NT2/D1 (cell line): ENCODE measurements around the gene STOML1.
A peak's percentile ranks its signal among the peaks of the same experiment; 100 is the strongest.
"Not testable (repeated sequence)": the region's sequence is repeated elsewhere in the genome, so short reads cannot be mapped to it uniquely, and the experiment has no call there.

Experiments
- DNase-seq: peaks from one replicate; pipeline ENCODE4 v3.0.0-alpha.2; 2011; ENCODE audit warnings: low read depth, low spot score
- H3K27me3 ChIP-seq: 2 replicates; pipeline ENCODE4 v1.6.0; 2011; ENCODE audit warnings: mild to moderate bottlenecking; ENCODE audit not compliant: insufficient read length, insufficient read depth
- H3K36me3 ChIP-seq: 2 replicates; pipeline ENCODE4 v1.6.1; 2011; ENCODE audit warnings: mild to moderate bottlenecking, low read length, mixed read lengths; ENCODE audit not compliant: insufficient read depth, insufficient read length
- H3K4me1 ChIP-seq: 2 replicates; pipeline ENCODE4 v1.5.1; 2011; ENCODE audit not compliant: insufficient read depth, insufficient read length
- H3K4me3 ChIP-seq: 2 replicates; pipeline ENCODE4 v1.5.1; 2011; ENCODE audit warnings: low read depth; ENCODE audit not compliant: insufficient read length
- H3K9ac ChIP-seq: 2 replicates; pipeline ENCODE4 v1.6.0; 2011; ENCODE audit warnings: low read depth; ENCODE audit not compliant: insufficient read length
- H3K9me3 ChIP-seq: 2 replicates; pipeline ENCODE4 v1.5.1; 2011; ENCODE audit warnings: mild to moderate bottlenecking, low read length; ENCODE audit not compliant: insufficient read depth
- SUZ12 ChIP-seq: IDR thresholded peaks from 2 replicates; pipeline ENCODE4 v1.6.1; 2011; ENCODE audit not compliant: insufficient read length, insufficient read depth; ENCODE audit errors: extremely low read depth
- YY1 ChIP-seq: IDR thresholded peaks from 2 replicates; pipeline ENCODE4 v1.6.1; 2011; ENCODE audit not compliant: insufficient read length, insufficient read depth
- ZNF274 ChIP-seq: IDR thresholded peaks from 2 replicates; pipeline ENCODE4 v1.6.1; 2011; ENCODE audit warnings: mild to moderate bottlenecking, low read depth, low read length

Gene STOML1

GRCh38 chr15:73941871-73942635 lies 50.0 kb downstream of the STOML1 start:
- TF ChIP-seq ZNF274 = no peak
- TF ChIP-seq YY1 = no peak
- no peak for TF ChIP-seq SUZ12
- Histone ChIP-seq H3K4me3 (no peak overlapping the region), H3K27me3 (no peaks in the 10 kb centered on the region), H3K9ac (peak overlapping the region; percentile 38), H3K36me3 (peaks cover 31% of the 10 kb centered on the region), H3K9me3 (no peaks in the 10 kb centered on the region), H3K4me1 (peaks cover 11% of the 10 kb centered on the region)
- DNase-seq = no peak

- H3K9me3 ChIP-seq = no peaks in the 10 kb centered on the region
- H3K9ac ChIP-seq = peak overlapping the region; percentile 24
- H3K4me3 ChIP-seq = no peak overlapping the region
- DNase-seq = no peak
- H3K4me1 ChIP-seq = peaks cover 11% of the 10 kb centered on the region
- no peak for TF ChIP-seq SUZ12
- no peaks in the 10 kb centered on the region for H3K27me3 ChIP-seq
- peaks cover 25% of the 10 kb centered on the region for H3K36me3 ChIP-seq
Observed at GRCh38 chr15:73941449-73941848, 50.6 kb downstream of the STOML1 start.

- H3K9ac ChIP-seq = peak overlapping the region; percentile 24
- H3K4me1 ChIP-seq = peaks cover 11% of the 10 kb centered on the region
- H3K36me3 ChIP-seq = peaks cover 22% of the 10 kb centered on the region
- no peaks in the 10 kb centered on the region for H3K9me3 ChIP-seq
- TF ChIP-seq SUZ12 (no peak), YY1 (no peak), ZNF274 (no peak)
- no peaks in the 10 kb centered on the region for H3K27me3 ChIP-seq
- DNase-seq = no peak
- no peak overlapping the region for H3K4me3 ChIP-seq
Observed at GRCh38 chr15:73941044-73941443, 51.1 kb downstream of the STOML1 start.

- Histone ChIP-seq H3K36me3 (peaks cover 20% of the 10 kb centered on the region), H3K9ac (no peak overlapping the region), H3K9me3 (no peaks in the 10 kb centered on the region), H3K4me1 (peaks cover 16% of the 10 kb centered on the region), H3K27me3 (no peaks in the 10 kb centered on the region), H3K4me3 (no peak overlapping the region)
- DNase-seq = no peak
- TF ChIP-seq SUZ12 (no peak), YY1 (no peak), ZNF274 (no peak)
Observed at GRCh38 chr15:73940061-73940981, 51.8 kb downstream of the STOML1 start.

- no peaks in the 10 kb centered on the region for H3K9me3 ChIP-seq
- peaks cover 15% of the 10 kb centered on the region for H3K36me3 ChIP-seq
- H3K4me1 ChIP-seq = peaks cover 20% of the 10 kb centered on the region
- TF ChIP-seq YY1 (no peak), SUZ12 (no peak), ZNF274 (no peak)
- H3K9ac ChIP-seq = peak overlapping the region; percentile 26
- no peak for DNase-seq
- no peak overlapping the region for H3K4me3 ChIP-seq
- H3K27me3 ChIP-seq = no peaks in the 10 kb centered on the region
Observed at GRCh38 chr15:73939138-73939537, 53.0 kb downstream of the STOML1 start.

- H3K27me3 ChIP-seq, H3K4me3 ChIP-seq, DNase-seq, H3K9ac ChIP-seq, H3K9me3 ChIP-seq: not testable (repeated sequence)
- H3K36me3 ChIP-seq = peaks cover 13% of the 10 kb centered on the region
- peaks cover 20% of the 10 kb centered on the region for H3K4me1 ChIP-seq
Observed at GRCh38 chr15:73938516-73938915, 53.6 kb downstream of the STOML1 start.

- no peak for DNase-seq
- Histone ChIP-seq H3K27me3 (no peaks in the 10 kb centered on the region), H3K9ac (no peak overlapping the region), H3K36me3 (peaks cover 11% of the 10 kb centered on the region), H3K4me3 (no peak overlapping the region), H3K4me1 (peaks cover 20% of the 10 kb centered on the region), H3K9me3 (no peaks in the 10 kb centered on the region)
- TF ChIP-seq YY1 = no peak
- TF ChIP-seq ZNF274 = no peak
- TF ChIP-seq SUZ12 = no peak
Observed at GRCh38 chr15:73937726-73938125, 54.4 kb downstream of the STOML1 start.
